ENCODE measurements around the gene FAM131C. TPM values are rescaled to one million over a fixed set of nuclear protein-coding genes. Genes with fewer than 3 reads are reported as not detected.

Gene FAM131C
- total RNA-seq, result under 1 TPM in 1 of 5 donors, not detected in 4; 0.30 TPM
- total RNA-seq (2013), result not detected
- total RNA-seq, result 0 to 0.23 (median 0) reads per million in 29 experiments

- H3K27me3 Mint-ChIP-seq, result peaks cover 10 to 14% of the 10 kb centered on the region in 2 donors
- H3K27ac ChIP-seq (ENCODE audit: low read length), result no peak within 1 kb of the TSS
- peak within 1 kb of the TSS in 1 of 2 donors; percentile 6 for H3K27ac Mint-ChIP-seq
- H3K36me3 ChIP-seq (ENCODE audit: control insufficient read depth in 2 of 2, extremely low read depth in 1 of 2, insufficient read depth in 1 of 2, low read length in 1 of 2), result no peaks in the 10 kb centered on the region
- ChIA-PET CTCF (interaction anchor here (0.6 to 1.3 kb wide), 3 partner anchors 20 to 171 kb away, joined by 3 to 4 read pairs (median 4); no protein-coding TSS in a partner anchor), POLR2A (no interaction called here)
- DNase-seq (peak in 20 of 35 experiments; percentile 9 to 69 (median 26)), ATAC-seq (replicated peaks in 1 of 4) (peak; percentile 89 to 92 (median 90))
- H3K36me3 Mint-ChIP-seq, result no peaks in the 10 kb centered on the region
- WGBS (ENCODE audit: insufficient coverage), result 1% methylated on average over 47 of the region's 54 CpGs
- H3K9me3 Mint-ChIP-seq, result no peaks in the 10 kb centered on the region
- peak within 1 kb of the TSS; percentile 25 to 28 for H3K4me3 ChIP-seq (ENCODE audit: control insufficient read depth in 1 of 2, extremely low read depth in 1 of 2, low read length in 1 of 2)
- H3K27me3 ChIP-seq (replicated peaks in 1 of 2; ENCODE audit: control insufficient read depth in 2 of 2, extremely low read depth in 1 of 2, insufficient read depth in 2 of 2, low read length in 1 of 2), result peaks cover 0 to 56% of the 10 kb centered on the region in 2 experiments
- peaks cover 14 to 35% (median 19%) of the 10 kb centered on the region in 3 donors for H3K4me1 Mint-ChIP-seq
- H3K9me3 ChIP-seq, result no peaks in the 10 kb centered on the region
- H3K4me1 ChIP-seq (ENCODE audit: control insufficient read depth in 1 of 2, extremely low read depth in 1 of 2, insufficient read depth in 2 of 2, low read length in 2 of 2), result peaks cover 0 to 43% of the 10 kb centered on the region in 2 experiments
- H3K4me3 Mint-ChIP-seq, result peak within 1 kb of the TSS; percentile 68 to 79 (median 74)
Observed at GRCh38 chr1:16073490-16074119, at the start of gene FAM131C. TSS of gene FAM131C (minus strand) at chr1:16073651. CDS start at chr1:16073442, 209 bp downstream.

GRCh38 chr1:16122916-16123315, 49.5 kb upstream of the FAM131C start:
- Histone ChIP-seq H3K36me3 (ENCODE audit: control insufficient read depth in 2 of 2, extremely low read depth in 1 of 2, insufficient read depth in 1 of 2, low read length in 1 of 2) (no peaks in the 10 kb centered on the region), H3K27me3 (replicated peaks in 1 of 2; ENCODE audit: control insufficient read depth in 2 of 2, extremely low read depth in 1 of 2, insufficient read depth in 2 of 2, low read length in 1 of 2) (peaks cover 0 to 5% of the 10 kb centered on the region in 2 experiments), H3K27ac (ENCODE audit: low read length) (no peak overlapping the region), H3K4me3 (ENCODE audit: control insufficient read depth in 1 of 2, extremely low read depth in 1 of 2, low read length in 1 of 2) (no peak overlapping the region), H3K9me3 (no peaks in the 10 kb centered on the region), H3K4me1 (ENCODE audit: control insufficient read depth in 1 of 2, extremely low read depth in 1 of 2, insufficient read depth in 2 of 2, low read length in 2 of 2) (peaks cover 4 to 44% of the 10 kb centered on the region in 2 experiments)
- POLR2A ChIA-PET, result no interaction called here
- peak in 2 of 4 experiments; percentile 42 to 61 for ATAC-seq (replicated peaks in 1 of 4)
- DNase-seq, result peak in 32 of 35 experiments; percentile 5 to 72 (median 36)
- Mint-ChIP-seq H3K9me3 (no peaks in the 10 kb centered on the region), H3K36me3 (no peaks in the 10 kb centered on the region), H3K4me3 (peak overlapping the region in 1 of 3 donors; percentile 49), H3K27me3 (peaks cover 0 to 2% of the 10 kb centered on the region in 2 donors), H3K27ac (peak overlapping the region in 1 of 2 donors; percentile 34), H3K4me1 (peaks cover 8 to 14% (median 13%) of the 10 kb centered on the region in 3 donors)
- 27% methylated on average over 5 of the region's 6 CpGs for WGBS (ENCODE audit: insufficient coverage)
- CTCF ChIA-PET, result no interaction called here

- ChIA-PET POLR2A (no interaction called here), CTCF (no interaction called here)
- peaks cover 0 to 5% of the 10 kb centered on the region in 2 experiments for H3K27me3 ChIP-seq (replicated peaks in 1 of 2; ENCODE audit: control insufficient read depth in 2 of 2, extremely low read depth in 1 of 2, insufficient read depth in 2 of 2, low read length in 1 of 2)
- DNase-seq, result no peak
- no peaks in the 10 kb centered on the region for H3K9me3 Mint-ChIP-seq
- no peaks in the 10 kb centered on the region for H3K36me3 ChIP-seq (ENCODE audit: control insufficient read depth in 2 of 2, extremely low read depth in 1 of 2, insufficient read depth in 1 of 2, low read length in 1 of 2)
- H3K9me3 ChIP-seq, result no peaks in the 10 kb centered on the region
- ATAC-seq (replicated peaks in 1 of 4), result no peak
- H3K4me3 ChIP-seq (ENCODE audit: control insufficient read depth in 1 of 2, extremely low read depth in 1 of 2, low read length in 1 of 2), result no peak overlapping the region
- no peak overlapping the region for H3K27ac ChIP-seq (ENCODE audit: low read length)
- peaks cover 4 to 44% of the 10 kb centered on the region in 2 experiments for H3K4me1 ChIP-seq (ENCODE audit: control insufficient read depth in 1 of 2, extremely low read depth in 1 of 2, insufficient read depth in 2 of 2, low read length in 2 of 2)
- H3K36me3 Mint-ChIP-seq, result no peaks in the 10 kb centered on the region
- peak overlapping the region in 1 of 2 donors; percentile 34 for H3K27ac Mint-ChIP-seq
- H3K27me3 Mint-ChIP-seq, result no peaks in the 10 kb centered on the region
- H3K4me1 Mint-ChIP-seq, result peaks cover 8 to 14% (median 13%) of the 10 kb centered on the region in 3 donors
- H3K4me3 Mint-ChIP-seq, result peak overlapping the region in 1 of 3 donors; percentile 49
- 85% methylated on average over 4 of the region's 4 CpGs for WGBS (ENCODE audit: insufficient coverage)
Observed at GRCh38 chr1:16122350-16122881, 49.0 kb upstream of the FAM131C start.

- ChIA-PET CTCF (no interaction called here), POLR2A (no interaction called here)
- DNase-seq (no peak), ATAC-seq (replicated peaks in 1 of 4) (no peak)
- H3K36me3 Mint-ChIP-seq, result no peaks in the 10 kb centered on the region
- WGBS (ENCODE audit: insufficient coverage), result no CpG with 5 or more reads among the region's 4 CpGs
- peaks cover 8 to 14% (median 13%) of the 10 kb centered on the region in 3 donors for H3K4me1 Mint-ChIP-seq
- peaks cover 4 to 44% of the 10 kb centered on the region in 2 experiments for H3K4me1 ChIP-seq (ENCODE audit: control insufficient read depth in 1 of 2, extremely low read depth in 1 of 2, insufficient read depth in 2 of 2, low read length in 2 of 2)
- no peaks in the 10 kb centered on the region for H3K9me3 Mint-ChIP-seq
- no peaks in the 10 kb centered on the region for H3K27me3 Mint-ChIP-seq
- no peak overlapping the region for H3K27ac ChIP-seq (ENCODE audit: low read length)
- no peaks in the 10 kb centered on the region for H3K9me3 ChIP-seq
- H3K27me3 ChIP-seq (replicated peaks in 1 of 2; ENCODE audit: control insufficient read depth in 2 of 2, extremely low read depth in 1 of 2, insufficient read depth in 2 of 2, low read length in 1 of 2), result peaks cover 0 to 11% of the 10 kb centered on the region in 2 experiments
- no peaks in the 10 kb centered on the region for H3K36me3 ChIP-seq (ENCODE audit: control insufficient read depth in 2 of 2, extremely low read depth in 1 of 2, insufficient read depth in 1 of 2, low read length in 1 of 2)
- H3K27ac Mint-ChIP-seq, result no peak overlapping the region
- H3K4me3 ChIP-seq (ENCODE audit: control insufficient read depth in 1 of 2, extremely low read depth in 1 of 2, low read length in 1 of 2), result no peak overlapping the region
- no peak overlapping the region for H3K4me3 Mint-ChIP-seq
Observed at GRCh38 chr1:16120940-16121410, 47.5 kb upstream of the FAM131C start.

- no peaks in the 10 kb centered on the region for H3K9me3 Mint-ChIP-seq
- no peak overlapping the region for H3K4me3 ChIP-seq (ENCODE audit: control insufficient read depth in 1 of 2, extremely low read depth in 1 of 2, low read length in 1 of 2)
- no peaks in the 10 kb centered on the region for H3K27me3 Mint-ChIP-seq
- no peak overlapping the region for H3K27ac Mint-ChIP-seq
- H3K4me1 ChIP-seq (ENCODE audit: control insufficient read depth in 1 of 2, extremely low read depth in 1 of 2, insufficient read depth in 2 of 2, low read length in 2 of 2), result peaks cover 4 to 44% of the 10 kb centered on the region in 2 experiments
- POLR2A ChIA-PET, result no interaction called here
- peaks cover 0 to 13% of the 10 kb centered on the region in 2 experiments for H3K27me3 ChIP-seq (replicated peaks in 1 of 2; ENCODE audit: control insufficient read depth in 2 of 2, extremely low read depth in 1 of 2, insufficient read depth in 2 of 2, low read length in 1 of 2)
- no peaks in the 10 kb centered on the region for H3K9me3 ChIP-seq
- H3K36me3 ChIP-seq (ENCODE audit: control insufficient read depth in 2 of 2, extremely low read depth in 1 of 2, insufficient read depth in 1 of 2, low read length in 1 of 2), result no peaks in the 10 kb centered on the region
- no peaks in the 10 kb centered on the region for H3K36me3 Mint-ChIP-seq
- CTCF ChIA-PET, result no interaction called here
- peaks cover 8 to 14% (median 13%) of the 10 kb centered on the region in 3 donors for H3K4me1 Mint-ChIP-seq
- ATAC-seq (replicated peaks in 1 of 4) (no peak), DNase-seq (no peak)
- WGBS (ENCODE audit: insufficient coverage), result 80% methylated on average over 1 of the region's 1 CpG
- H3K4me3 Mint-ChIP-seq, result no peak overlapping the region
- H3K27ac ChIP-seq (ENCODE audit: low read length), result no peak overlapping the region
Observed at GRCh38 chr1:16120407-16120806, 47.0 kb upstream of the FAM131C start.

- Mint-ChIP-seq H3K27ac (no peak overlapping the region), H3K4me3 (no peak overlapping the region), H3K27me3 (no peaks in the 10 kb centered on the region), H3K36me3 (no peaks in the 10 kb centered on the region), H3K4me1 (peaks cover 8 to 14% (median 13%) of the 10 kb centered on the region in 3 donors), H3K9me3 (no peaks in the 10 kb centered on the region)
- DNase-seq (no peak), ATAC-seq (replicated peaks in 1 of 4) (no peak)
- Histone ChIP-seq H3K27me3 (replicated peaks in 1 of 2; ENCODE audit: control insufficient read depth in 2 of 2, extremely low read depth in 1 of 2, insufficient read depth in 2 of 2, low read length in 1 of 2) (peaks cover 0 to 18% of the 10 kb centered on the region in 2 experiments), H3K27ac (ENCODE audit: low read length) (no peak overlapping the region), H3K4me1 (ENCODE audit: control insufficient read depth in 1 of 2, extremely low read depth in 1 of 2, insufficient read depth in 2 of 2, low read length in 2 of 2) (peaks cover 4 to 43% of the 10 kb centered on the region in 2 experiments), H3K9me3 (no peaks in the 10 kb centered on the region), H3K36me3 (ENCODE audit: control insufficient read depth in 2 of 2, extremely low read depth in 1 of 2, insufficient read depth in 1 of 2, low read length in 1 of 2) (no peaks in the 10 kb centered on the region), H3K4me3 (ENCODE audit: control insufficient read depth in 1 of 2, extremely low read depth in 1 of 2, low read length in 1 of 2) (no peak overlapping the region)
- ChIA-PET CTCF (no interaction called here), POLR2A (no interaction called here)
- WGBS (ENCODE audit: insufficient coverage), result 100% methylated on average over 1 of the region's 10 CpGs
Observed at GRCh38 chr1:16119926-16120325, 46.5 kb upstream of the FAM131C start.

Measured in T-cell (primary cell).